ENCODE results near the gene MARK3.

Gene MARK3

DNA sequence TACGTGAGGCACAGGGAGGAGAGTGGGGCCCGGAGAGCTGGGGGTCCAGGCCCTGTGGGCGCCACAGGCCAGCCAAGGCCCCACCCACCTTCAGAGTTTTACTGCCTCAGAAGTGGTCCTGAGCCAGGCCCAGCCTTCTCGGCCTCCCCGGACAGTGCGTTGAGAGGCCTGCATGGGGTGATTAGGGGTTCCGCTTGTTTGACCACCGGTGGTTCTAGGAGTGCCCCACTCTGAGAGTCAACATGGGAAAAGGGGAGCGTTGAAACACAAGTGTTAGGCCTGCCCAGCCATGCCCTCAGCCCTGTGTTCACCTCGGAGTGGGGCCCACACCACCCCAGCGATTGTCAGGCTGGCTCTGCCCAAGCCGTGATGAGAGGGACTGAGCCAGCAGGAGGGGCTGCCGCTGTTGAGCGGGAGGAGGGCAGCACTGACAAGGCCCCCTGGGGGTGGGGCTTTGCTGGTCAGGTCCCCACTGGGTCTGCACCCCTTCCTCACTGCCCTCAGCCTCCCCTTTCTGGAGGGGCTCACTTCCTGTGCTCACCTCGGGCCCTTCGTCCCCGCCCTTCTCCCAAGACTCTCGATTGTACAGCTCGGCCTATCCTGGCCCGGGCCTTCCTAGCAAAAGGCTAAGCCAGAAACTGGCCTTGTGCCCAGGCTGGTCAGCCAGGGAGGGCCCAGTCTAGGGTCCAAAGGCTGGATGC, 132.7 kb downstream of the MARK3 start:
- TF ChIP-seq, protein P1, sequence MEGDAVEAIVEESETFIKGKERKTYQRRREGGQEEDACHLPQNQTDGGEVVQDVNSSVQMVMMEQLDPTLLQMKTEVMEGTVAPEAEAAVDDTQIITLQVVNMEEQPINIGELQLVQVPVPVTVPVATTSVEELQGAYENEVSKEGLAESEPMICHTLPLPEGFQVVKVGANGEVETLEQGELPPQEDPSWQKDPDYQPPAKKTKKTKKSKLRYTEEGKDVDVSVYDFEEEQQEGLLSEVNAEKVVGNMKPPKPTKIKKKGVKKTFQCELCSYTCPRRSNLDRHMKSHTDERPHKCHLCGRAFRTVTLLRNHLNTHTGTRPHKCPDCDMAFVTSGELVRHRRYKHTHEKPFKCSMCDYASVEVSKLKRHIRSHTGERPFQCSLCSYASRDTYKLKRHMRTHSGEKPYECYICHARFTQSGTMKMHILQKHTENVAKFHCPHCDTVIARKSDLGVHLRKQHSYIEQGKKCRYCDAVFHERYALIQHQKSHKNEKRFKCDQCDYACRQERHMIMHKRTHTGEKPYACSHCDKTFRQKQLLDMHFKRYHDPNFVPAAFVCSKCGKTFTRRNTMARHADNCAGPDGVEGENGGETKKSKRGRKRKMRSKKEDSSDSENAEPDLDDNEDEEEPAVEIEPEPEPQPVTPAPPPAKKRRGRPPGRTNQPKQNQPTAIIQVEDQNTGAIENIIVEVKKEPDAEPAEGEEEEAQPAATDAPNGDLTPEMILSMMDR (IDR thresholded peaks at IDR 0.05), result no peak

DNA sequence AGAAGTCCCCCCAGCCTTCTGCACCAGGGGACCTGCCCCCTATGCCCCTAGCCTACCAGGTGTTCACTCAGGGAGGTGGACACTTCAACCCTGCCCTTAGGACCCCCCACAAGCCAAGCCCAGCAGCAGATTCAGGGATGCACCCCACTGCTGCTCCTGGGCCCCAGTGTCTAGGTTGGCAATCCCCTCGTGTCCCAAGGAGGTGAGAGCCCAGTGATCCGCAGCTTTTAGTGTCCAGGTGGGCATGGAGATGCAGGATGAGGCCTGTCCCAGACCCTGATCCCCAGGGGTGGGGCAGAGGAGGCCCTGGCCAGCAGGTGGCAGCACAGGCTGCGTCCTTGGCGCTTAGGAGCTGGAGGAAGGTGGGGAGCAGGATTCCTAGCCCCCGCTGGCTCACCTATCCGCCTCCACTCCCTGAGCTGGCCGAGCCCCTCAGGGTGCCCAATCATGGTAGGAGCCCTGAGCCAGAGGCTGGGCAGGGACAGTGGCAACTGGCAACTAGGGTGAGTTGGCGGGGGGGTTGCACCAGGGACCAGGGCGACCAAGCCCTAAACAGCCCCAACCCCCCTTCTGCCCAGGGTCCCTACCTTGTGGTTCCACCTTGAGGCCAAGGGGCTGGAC, 133.3 kb downstream of the MARK3 start:
- TF ChIP-seq, protein P1 (IDR thresholded peaks at IDR 0.05), result peak; percentile 97

DNA sequence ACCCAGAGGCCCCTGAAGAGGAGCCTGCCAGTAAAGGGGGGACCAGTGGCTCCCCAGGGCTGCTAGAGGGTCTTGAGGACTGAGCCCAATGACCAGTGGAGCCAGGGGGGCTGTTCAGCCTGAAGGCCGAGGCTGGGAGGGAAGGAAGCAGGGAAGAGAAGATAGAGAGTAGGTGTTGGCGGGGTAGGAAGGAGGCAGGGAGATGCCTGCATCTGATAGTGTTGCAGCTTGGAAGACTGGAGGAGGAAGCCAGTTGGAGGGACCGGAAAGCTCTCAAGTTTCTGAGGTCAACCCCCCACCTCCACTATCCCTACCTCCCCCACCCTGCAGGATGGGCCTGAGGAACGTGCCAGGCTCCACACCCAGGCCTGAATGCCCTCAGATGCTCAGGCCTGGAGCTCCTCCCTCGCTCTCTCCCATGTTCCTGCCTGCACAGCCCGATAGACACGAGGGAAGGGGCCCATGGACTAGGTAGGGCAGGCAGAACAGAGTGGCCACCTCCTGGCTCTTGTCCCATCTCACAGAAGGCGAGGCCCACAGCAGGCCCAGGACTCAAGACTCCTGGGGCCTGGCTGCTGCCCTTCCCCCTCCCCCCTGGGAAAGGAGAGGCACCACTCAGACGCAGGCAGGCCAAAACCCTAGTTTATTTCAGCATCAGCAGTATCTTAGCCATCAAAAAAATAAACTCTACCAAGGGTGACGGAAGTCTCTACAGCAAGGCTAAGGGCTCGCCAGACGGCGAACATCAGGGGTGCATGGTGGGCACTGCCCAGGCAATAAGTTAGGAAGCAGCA, 134.0 kb downstream of the MARK3 start:
- TF ChIP-seq, protein P1 (IDR thresholded peaks at IDR 0.05), result no peak

DNA sequence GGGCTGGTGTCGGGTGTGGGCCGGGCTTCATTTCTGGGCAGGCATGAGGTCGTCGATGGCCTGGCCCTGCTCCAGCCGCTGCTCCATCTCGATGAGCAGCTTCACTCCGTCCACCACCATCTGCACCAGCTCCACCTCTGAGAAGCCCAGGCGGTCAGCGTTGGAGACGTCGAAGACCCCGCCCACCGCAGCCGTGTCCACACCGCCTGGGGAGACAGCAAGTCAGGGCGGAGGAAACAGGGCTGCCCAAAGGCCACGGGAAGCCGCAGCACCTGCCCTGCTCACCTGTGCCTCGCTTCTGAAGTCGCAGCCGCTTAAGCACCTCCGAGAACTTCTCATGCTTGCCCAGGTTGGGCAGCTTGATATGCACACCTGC, 134.6 kb downstream of the MARK3 start:
- TF ChIP-seq, protein P1 (IDR thresholded peaks at IDR 0.05), result no peak

DNA sequence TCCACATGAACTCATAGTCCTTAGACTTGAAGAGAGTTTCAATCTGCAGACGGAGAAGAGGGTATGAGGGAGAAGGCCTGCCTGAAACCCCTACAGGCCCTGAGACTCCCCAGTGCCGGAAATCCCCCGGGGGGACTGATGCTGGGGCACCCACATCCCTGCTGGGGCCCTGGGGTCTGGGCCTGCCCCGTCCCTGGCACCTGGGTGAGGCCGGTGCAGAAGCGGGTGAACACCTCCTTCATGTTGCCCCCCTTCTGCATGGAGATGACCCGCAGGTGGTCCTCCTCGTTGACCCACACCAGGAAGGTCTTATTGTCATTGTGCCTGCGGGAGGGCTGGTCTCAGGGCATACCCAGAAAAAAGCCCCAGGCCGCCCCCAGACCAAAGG, 135.0 kb downstream of the MARK3 start:
- TF ChIP-seq, protein P1 (IDR thresholded peaks at IDR 0.05), result no peak

DNA sequence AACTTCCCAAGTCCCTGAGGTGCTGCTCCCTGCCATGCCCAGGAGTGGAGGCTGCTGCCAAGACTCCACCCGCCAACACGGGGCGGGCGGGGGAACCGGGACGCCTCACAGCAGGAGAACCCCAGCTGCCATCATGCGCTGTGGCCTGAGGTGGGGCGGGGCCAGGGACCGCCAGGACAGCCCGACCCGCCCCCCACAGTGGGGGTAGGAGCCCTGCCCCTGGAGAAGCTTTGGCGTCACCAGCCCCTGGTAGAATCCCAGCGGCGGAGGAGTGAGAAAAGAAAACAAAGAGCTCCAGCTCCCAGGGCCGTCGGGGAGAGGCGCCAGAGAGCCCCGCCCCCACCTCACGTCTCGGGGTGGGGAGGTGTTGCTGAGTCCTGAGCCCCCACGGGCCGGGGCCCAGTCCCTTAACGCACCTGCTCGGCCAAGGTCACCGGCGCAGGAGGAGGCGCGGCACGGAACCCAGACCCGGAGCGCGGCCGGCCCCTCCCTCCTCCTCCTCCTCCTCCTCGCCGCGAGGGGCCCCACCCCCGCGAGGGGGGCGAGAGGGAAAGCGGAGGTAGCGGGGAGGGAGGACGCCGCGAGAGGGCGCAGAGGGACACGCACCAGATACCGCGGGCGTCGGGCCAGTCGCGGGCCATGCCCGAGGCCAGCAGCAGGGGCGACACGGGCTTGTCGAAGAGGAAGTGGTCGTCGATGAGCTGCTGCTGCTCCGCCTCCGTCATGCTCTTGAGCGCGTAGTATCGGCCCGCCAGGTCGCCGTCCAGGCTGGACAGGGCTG, 135.6 kb downstream of the MARK3 start:
- TF ChIP-seq, protein P1 (IDR thresholded peaks at IDR 0.05), result peak; percentile 66

DNA sequence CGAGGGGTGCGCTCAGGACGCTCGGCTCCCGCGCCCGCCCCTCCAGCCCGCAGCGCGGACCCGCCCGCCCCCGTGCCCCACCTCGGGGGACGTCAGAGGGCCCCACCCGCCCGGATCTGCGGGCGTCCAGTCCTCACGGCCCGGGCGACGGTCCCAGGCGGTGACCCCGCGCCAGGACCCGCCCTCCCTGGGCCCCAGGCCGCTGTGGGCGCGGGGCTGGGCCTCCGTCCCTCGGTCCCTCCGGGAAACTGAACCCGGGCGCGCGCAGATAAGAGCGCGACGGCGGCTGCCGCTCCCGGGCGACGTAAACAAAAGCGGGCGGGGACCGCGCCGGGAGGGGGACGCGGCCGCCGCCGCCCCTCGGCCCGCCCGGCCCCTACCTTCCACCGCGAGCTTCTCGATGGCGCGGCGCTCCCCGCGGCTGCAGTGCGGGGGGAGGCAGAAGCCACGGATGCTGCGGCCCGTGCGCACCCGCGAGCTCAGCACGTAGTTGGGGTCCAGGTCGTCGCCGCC, 136.3 kb downstream of the MARK3 start:
- TF ChIP-seq, protein P1 (IDR thresholded peaks at IDR 0.05), result no peak

All from LNCAP (cell line).